ENCODE data around the gene RER1.

RER1 gene

DNA sequence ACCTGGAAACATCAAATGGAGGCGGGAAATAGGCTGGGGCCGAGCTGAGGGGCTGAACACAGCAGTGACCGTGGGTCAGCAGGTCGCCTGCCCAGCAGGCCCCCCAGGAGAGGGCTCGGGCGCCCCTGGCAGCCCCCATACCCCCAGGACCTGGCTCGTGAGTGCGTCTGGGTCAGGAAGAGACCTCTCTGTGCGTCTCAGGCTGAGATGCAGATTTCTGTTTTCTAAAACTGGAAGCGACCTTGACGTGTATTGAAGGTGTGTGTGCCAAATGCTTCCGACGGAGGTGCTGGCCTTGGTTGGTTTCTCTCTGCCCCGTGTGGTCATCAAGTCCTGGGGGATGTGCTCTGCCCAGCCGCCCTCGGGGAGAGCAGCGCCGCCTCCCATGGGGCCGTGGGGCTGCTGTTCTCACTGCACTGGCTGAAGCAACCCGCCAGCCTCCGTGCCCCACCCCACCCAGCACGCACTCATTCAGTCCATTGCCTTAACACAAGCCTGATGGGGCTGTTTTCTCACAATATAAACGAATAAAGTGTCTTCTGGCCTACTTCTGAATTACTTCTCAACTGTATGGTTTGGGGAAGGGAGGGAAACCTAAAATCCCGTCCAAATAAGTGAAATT lies 13.4 kb downstream of the RER1 start:
- Histone ChIP-seq H3K9ac (ENCODE audit: low read length) (no peak overlapping the region), H3K9me2 (replicated peaks; ENCODE audit: insufficient read depth, low read length) (no peaks in the 10 kb centered on the region), H3K27ac (ENCODE audit: low read depth, low read length) (no peak overlapping the region), H3K4me3 (ENCODE audit: insufficient read depth, low read length, poor library complexity, severe bottlenecking) (no peak overlapping the region), H2AFZ (ENCODE audit: low read depth, low read length, severe bottlenecking) (no peak overlapping the region), H3K79me2 (ENCODE audit: insufficient read depth, low read length) (no peaks in the 10 kb centered on the region), H4K20me1 (ENCODE audit: low read depth, low read length) (no peaks in the 10 kb centered on the region), H3K4me2 (ENCODE audit: low read depth, low read length, poor library complexity, severe bottlenecking) (no peak overlapping the region), H3K9me3 (ENCODE audit: insufficient read depth, low read length) (no peaks in the 10 kb centered on the region), H3F3A (ENCODE audit: insufficient read depth) (no peaks in the 10 kb centered on the region), H3K36me3 (ENCODE audit: low read length) (no peaks in the 10 kb centered on the region), H3K27me3 (ENCODE audit: low read length) (no peaks in the 10 kb centered on the region)
- TF ChIP-seq, protein P1, sequence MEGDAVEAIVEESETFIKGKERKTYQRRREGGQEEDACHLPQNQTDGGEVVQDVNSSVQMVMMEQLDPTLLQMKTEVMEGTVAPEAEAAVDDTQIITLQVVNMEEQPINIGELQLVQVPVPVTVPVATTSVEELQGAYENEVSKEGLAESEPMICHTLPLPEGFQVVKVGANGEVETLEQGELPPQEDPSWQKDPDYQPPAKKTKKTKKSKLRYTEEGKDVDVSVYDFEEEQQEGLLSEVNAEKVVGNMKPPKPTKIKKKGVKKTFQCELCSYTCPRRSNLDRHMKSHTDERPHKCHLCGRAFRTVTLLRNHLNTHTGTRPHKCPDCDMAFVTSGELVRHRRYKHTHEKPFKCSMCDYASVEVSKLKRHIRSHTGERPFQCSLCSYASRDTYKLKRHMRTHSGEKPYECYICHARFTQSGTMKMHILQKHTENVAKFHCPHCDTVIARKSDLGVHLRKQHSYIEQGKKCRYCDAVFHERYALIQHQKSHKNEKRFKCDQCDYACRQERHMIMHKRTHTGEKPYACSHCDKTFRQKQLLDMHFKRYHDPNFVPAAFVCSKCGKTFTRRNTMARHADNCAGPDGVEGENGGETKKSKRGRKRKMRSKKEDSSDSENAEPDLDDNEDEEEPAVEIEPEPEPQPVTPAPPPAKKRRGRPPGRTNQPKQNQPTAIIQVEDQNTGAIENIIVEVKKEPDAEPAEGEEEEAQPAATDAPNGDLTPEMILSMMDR (IDR thresholded peaks at IDR 0.05; ENCODE audit: insufficient read depth, low read length, poor library complexity, severe bottlenecking): no peak
- no peak for TF ChIP-seq EZH2phosphoT487 (conservative IDR thresholded peaks at IDR 0.05; ENCODE audit: low read length)

DNA sequence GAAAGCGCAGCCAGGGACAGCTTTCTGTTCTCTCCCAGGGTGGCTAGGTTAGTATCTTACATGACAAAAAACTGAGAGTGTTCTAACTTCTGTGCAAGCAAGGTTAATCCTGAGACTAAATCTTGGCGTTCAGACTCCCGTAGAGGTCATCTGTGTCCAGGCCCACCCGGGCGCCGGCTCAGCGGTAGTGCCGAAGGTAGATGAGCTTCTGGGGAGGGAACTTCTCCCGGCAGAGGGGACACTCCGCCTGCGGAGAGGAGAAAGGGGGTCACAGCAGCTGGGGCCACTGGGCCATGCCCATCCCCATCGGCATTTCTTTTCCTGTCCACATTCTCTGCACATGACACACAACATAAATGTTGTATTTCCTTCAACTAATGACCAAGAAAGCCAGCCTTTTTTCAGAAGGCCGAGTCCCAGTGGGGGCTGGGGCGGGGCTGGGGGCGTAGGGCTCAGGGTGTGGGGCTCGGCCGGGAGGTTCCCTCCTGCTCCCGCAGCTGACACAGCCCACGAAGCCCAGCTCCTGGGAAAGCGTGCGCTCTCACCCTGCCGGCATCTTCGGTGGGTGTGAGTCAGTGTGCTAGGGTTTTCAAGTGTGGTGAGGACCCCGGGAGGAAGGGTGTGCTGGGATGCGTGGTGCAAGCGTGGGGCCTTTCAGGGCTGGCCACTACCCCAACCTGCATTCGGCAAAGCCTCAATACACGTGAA lies 14.1 kb downstream of the RER1 start:
- H3K27ac ChIP-seq (ENCODE audit: low read depth, low read length): no peak overlapping the region
- H3K9me2 ChIP-seq (replicated peaks; ENCODE audit: insufficient read depth, low read length): no peaks in the 10 kb centered on the region
- H3K79me2 ChIP-seq (ENCODE audit: insufficient read depth, low read length): no peaks in the 10 kb centered on the region
- no peaks in the 10 kb centered on the region for H4K20me1 ChIP-seq (ENCODE audit: low read depth, low read length)
- H2AFZ ChIP-seq (ENCODE audit: low read depth, low read length, severe bottlenecking): no peak overlapping the region
- no peaks in the 10 kb centered on the region for H3K9me3 ChIP-seq (ENCODE audit: insufficient read depth, low read length)
- no peaks in the 10 kb centered on the region for H3K36me3 ChIP-seq (ENCODE audit: low read length)
- no peaks in the 10 kb centered on the region for H3F3A ChIP-seq (ENCODE audit: insufficient read depth)
- no peak overlapping the region for H3K4me2 ChIP-seq (ENCODE audit: low read depth, low read length, poor library complexity, severe bottlenecking)
- no peaks in the 10 kb centered on the region for H3K27me3 ChIP-seq (ENCODE audit: low read length)
- no peak overlapping the region for H3K9ac ChIP-seq (ENCODE audit: low read length)
- no peak overlapping the region for H3K4me3 ChIP-seq (ENCODE audit: insufficient read depth, low read length, poor library complexity, severe bottlenecking)
- TF ChIP-seq, protein P1 (IDR thresholded peaks at IDR 0.05; ENCODE audit: insufficient read depth, low read length, poor library complexity, severe bottlenecking): no peak
- no peak for TF ChIP-seq EZH2phosphoT487 (conservative IDR thresholded peaks at IDR 0.05; ENCODE audit: low read length)

DNA sequence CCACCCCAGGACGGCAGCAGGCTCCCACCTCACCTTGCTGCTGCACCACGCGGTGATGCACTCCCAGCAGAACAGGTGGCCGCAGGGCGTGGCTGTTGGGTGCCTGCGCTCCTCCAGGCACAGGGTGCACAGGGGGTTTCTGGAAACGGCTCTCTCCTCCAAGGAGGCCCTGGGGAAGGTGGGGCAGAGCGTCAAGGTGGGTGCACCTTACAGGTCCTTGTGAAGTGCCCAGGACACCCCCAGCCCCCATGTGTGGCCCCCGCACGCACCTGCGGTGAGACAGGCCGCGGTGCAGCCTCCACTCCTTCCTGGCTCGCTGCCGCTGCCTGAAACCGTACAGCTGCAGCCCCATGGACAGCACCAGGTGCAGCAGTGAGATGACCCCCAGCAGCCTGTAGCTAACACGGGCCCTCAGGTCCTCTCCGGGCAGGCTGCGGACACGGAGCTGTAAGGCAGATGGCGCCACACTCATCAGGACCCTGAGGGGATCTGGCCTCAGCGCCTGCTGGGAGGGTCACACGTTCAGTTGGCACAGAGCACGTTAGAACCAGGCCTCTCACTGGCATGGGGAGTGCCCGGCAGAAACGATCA lies 14.9 kb downstream of the RER1 start:
- H3K27ac ChIP-seq (ENCODE audit: low read depth, low read length): no peak overlapping the region
- no peaks in the 10 kb centered on the region for H3F3A ChIP-seq (ENCODE audit: insufficient read depth)
- H4K20me1 ChIP-seq (ENCODE audit: low read depth, low read length): no peaks in the 10 kb centered on the region
- no peaks in the 10 kb centered on the region for H3K9me2 ChIP-seq (replicated peaks; ENCODE audit: insufficient read depth, low read length)
- H3K36me3 ChIP-seq (ENCODE audit: low read length): no peaks in the 10 kb centered on the region
- H3K9me3 ChIP-seq (ENCODE audit: insufficient read depth, low read length): no peaks in the 10 kb centered on the region
- no peak overlapping the region for H3K4me3 ChIP-seq (ENCODE audit: insufficient read depth, low read length, poor library complexity, severe bottlenecking)
- H3K27me3 ChIP-seq (ENCODE audit: low read length): no peaks in the 10 kb centered on the region
- H3K4me2 ChIP-seq (ENCODE audit: low read depth, low read length, poor library complexity, severe bottlenecking): no peak overlapping the region
- no peak overlapping the region for H3K9ac ChIP-seq (ENCODE audit: low read length)
- H2AFZ ChIP-seq (ENCODE audit: low read depth, low read length, severe bottlenecking): no peak overlapping the region
- TF ChIP-seq, protein P1 (IDR thresholded peaks at IDR 0.05; ENCODE audit: insufficient read depth, low read length, poor library complexity, severe bottlenecking): no peak
- no peak for TF ChIP-seq EZH2phosphoT487 (conservative IDR thresholded peaks at IDR 0.05; ENCODE audit: low read length)
- H3K79me2 ChIP-seq (ENCODE audit: insufficient read depth, low read length): no peaks in the 10 kb centered on the region

All from SU-DHL-6 (cell line).